NCI-H2081 (cell line): ENCODE data around the gene C5orf58.
A peak's percentile ranks its signal among the peaks of the same experiment; 100 is the strongest.

Experiments
- DNase-seq, 2 experiments: peaks; one replicate each; lab custom pipeline; 2025; lab: John Stamatoyannopoulos, UW

The C5orf58 gene

DNA sequence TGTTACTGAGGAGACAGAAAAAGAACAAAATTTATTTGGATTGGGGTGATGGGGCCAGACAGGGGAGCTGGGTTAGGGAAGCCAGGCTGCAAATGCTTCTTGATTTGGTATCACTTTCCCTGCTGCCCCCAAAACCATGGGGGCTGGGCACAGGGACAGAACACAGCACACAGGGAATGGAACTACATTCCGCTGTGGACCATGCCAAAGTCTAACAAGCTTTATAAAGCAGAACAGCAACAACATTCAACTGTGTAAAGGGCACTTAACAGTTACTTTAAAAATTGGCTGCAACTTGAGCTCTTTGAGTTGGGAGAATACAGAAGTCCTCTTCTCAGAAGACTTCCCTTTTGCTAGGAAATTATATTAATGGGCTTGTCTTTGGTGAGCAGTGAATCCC, 23.8 kb downstream of the C5orf58 start:
- no peak for DNase-seq

DNA sequence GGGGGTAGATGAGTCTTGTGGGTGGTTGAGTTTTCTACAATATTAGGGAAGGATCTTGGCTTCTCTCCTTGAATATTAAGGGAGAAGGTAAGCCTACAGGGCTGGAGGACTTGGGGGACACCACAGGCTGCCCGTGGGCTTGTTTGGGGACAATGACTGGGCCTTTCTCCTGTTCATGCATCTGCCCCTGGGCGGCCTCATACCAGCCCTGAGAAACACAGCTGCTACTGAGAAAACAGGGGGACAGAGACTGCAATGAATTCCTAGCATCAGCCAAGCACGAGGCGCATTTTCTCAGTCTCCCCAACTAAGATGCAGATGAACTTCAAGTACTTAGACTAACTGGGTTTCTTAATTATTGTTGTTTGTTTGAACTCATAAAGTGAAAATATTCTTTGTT, 24.6 kb downstream of the C5orf58 start:
- no peak for DNase-seq

DNA sequence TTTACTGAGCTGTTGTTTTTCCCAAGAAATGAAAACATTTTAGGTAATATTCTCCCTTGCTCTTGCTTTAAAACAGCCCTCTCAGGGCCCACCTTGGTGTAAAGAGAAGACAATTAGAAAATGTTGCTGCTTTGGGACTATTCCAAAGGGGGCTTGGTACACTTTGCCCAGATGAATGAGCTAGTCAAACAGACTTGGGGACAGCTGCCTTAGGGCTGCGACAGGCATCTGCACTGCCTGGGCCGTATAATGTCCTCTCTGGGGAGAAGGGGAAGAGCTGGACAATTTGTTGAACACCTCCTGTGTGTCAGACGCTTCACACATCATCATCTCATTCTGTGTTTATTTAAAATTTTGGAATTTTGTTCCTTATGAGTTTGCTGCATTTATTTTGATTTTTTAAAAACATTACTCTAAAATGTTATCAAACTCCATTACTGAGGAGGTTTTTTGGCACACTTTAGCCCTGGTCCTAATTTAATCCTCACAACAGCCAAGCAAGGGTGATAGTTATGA, 28.8 kb downstream of the C5orf58 start:
- no peak for DNase-seq

DNA sequence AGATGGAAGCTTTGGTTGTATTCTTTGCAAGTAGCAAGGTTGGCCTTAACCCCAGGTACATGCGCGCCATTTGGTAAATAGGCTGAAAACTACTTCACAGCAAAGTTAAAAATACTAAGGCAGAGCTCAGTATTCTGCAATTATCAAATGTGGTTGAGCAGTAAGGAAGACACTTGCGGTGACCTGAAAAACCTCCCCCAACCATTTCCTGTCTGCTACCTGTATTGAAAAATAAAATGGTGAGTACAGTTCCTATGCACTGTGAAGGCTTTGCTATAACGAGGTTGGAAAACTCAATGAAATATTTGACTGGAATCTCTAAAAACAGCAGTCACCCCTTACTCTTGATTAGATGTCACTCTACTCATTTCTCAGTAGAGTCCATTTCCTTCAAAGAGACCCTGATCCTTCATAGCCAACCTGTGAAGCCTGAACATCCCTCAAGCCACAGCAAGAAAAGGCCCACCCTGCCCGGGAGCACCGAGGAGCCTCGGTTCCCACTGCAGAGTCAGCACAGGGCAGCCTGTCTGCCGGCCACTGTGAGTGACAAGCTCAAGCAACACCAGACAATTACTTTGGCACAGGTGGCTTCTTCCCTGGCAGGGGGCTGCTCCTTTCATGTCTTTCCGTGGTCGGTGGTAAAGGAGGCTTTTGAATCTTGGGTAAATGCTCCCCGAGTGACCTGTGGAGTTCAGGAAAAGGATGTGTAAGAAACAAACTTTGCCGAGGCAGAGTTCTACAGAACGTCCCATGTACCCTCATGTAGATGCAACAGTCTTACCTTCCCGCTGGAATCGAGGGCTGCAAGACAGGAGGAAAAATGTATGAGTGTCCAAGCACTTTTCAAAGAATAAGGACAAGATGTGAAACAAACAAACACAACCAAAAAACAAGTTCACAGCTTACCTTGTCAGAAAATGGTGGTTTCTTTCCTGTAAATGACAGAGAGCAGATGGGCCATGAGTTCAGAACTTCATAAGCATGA, 29.6 kb downstream of the C5orf58 start:
- no peak for DNase-seq

DNA sequence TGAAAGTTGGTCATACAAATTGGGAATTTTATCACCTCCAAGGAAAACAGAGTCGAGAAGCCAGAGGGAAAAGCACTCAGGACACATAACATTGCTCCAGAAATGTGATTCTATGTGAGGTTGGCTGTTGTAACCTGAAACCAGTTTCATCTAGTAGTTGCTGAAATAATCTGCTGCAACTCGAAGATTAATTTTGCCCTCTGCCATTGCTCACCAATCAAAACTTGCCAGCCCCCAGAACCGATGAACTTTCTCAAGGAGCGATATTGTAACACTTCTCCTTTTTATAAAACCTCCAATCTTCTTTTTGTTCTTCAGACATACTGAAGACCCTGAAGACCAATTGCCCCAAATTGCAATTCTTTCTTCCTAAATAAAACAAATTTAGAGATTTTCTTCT, 31.1 kb downstream of the C5orf58 start:
- DNase-seq: no peak

DNA sequence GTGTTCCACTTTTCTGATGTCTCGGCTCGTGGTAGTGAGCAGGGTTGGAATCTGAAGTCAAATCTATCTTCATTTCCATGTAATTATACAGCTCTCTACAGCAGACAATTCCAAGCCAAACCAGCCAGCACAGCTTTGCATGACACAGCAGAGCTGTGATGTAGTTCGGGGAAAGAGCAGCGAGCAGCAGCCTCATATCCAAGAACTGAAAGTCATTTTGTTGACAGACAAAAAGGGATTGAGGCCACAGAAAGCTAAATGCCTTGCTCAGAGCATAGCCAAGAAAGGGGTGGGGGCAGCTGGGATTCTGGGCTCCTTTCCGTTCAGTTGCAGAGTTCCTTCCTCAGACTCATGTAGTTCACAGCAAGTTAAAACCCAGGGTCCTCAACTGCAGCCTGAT, 32.7 kb downstream of the C5orf58 start:
- DNase-seq: no peak

DNA sequence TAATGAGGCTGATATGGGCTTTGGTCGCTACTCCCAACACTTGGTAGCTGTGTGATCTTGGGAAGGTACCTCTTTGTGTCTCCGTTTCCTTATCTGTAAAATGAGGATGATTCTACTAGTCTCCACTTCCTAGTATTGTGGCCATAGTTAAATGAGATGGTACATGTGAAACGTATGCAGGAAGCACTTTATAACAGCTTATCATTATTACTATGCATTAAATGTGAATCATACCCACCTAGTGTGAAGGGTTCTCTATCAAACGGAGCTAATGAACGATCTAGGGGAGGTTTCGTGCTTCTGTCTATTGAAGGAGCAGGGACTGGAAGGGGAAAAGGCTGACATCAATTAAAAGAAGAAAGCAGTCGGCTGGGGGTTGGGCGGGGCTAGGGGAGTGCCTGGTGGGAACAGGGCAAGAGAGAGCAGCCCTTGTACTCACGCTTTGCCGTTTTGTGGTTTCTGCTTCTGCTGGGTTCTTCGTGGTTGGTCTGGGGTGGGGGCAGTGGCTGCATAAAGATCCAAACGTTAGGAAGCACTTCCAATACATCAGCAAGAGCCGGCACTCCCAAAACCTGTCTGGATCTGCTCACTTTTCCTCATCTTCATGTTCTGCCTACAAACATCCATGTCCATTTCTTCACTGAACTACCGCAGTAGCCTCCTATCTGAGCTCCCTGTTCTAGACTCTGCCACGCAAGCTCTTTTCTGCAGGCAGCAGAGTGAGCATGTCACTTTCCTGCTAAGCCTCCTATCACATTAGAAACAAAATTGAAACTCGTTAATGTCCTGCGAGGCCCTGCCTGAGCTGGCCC, 34.0 kb downstream of the C5orf58 start:
- DNase-seq: no peak

DNA sequence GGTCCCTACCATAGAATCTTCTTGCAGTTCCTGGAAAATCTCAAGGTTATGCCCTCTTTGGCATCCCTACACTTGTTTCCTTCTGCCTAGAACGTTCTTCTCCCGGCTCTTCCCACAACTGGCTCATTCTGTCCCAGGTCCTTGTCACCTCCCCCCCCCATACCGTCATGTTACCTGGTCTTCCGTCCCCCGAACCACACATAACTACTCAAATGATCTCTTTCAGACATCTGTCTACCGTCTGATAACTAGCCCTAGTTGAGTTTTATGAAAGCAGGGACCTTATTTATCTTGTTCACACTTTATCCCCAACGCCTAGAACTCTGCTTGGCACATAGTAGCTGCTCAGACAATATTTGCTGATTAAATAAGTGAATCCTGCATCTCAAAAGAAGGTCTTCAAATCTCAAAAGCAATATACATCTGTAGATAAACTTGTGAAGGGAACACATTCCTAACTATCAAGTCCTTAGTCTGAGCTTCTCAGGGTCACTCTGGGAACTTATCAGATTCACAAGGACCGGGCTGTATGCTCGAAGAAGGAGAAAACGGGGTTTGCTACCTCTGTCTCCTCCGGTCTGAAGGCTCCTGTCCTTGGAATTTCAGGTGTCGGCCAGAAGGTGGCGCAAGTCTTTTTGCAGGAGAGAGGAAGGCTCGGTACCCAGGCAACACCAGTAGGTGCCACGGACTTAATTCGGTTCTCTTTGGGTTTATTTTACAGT, 34.8 kb downstream of the C5orf58 start:
- peak; percentile 16 to 28 for DNase-seq

DNA sequence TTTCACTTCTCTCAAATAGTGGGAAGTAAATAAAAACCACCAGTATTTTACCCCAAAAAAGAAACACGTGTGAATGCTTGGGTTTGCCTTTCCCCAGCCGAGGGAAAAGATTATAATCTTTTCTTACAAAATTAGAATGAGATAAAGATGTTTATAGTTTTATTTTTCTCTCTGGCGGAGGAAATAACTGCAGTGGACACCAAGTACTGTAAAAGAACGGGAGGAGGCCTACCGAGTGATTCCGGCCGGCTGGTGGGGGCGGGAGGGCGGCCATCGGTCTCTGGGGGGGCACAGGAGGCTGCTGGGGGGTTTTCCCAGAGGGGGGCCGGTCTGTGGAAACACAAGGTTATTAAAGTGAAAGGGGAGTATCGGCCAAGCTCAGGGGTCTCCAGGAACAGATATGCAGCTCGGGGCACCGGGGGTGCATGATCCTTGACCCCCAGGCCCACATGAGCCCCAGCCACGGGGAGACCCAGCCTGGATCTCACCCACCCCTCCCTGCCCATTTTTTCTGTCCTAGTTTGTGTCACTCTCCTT, 35.4 kb downstream of the C5orf58 start:
- DNase-seq: no peak

DNA sequence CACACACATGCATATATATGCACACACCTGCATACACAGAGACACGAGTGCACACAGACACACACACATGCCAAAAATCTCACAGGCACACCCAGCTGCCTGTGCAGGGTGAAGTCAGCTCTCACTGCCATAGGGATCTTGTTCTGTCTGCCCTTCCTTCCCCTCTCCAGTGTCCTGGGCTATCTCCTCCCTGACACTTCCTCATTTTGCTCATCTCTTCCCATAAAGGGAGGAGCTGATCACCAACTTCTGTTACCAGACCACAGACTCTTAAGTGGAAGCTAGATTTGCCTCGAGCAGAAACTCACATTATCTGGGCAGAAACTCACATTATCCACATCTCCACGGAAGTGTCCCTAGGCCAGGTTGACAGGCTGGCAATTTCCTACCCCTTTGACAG, 36.1 kb downstream of the C5orf58 start:
- no peak for DNase-seq

DNA sequence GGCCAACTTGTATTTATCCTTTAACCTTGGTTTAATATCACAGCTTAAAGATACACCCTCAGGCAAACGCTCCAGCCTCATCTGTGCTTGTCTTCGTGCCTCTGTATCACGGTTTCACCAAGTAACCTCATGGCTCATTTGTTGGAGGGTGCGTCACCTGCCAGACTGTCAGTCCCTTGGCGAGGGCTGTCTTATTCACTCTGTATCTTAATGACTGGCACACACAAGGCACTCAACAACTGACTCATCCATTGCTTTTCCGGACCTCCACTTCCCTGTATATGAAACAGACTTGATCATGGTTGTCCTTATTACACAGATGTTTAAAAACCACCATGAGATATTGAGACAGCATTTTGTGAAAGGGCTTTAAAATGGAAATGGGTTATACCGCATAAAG, 36.8 kb downstream of the C5orf58 start:
- no peak for DNase-seq

DNA sequence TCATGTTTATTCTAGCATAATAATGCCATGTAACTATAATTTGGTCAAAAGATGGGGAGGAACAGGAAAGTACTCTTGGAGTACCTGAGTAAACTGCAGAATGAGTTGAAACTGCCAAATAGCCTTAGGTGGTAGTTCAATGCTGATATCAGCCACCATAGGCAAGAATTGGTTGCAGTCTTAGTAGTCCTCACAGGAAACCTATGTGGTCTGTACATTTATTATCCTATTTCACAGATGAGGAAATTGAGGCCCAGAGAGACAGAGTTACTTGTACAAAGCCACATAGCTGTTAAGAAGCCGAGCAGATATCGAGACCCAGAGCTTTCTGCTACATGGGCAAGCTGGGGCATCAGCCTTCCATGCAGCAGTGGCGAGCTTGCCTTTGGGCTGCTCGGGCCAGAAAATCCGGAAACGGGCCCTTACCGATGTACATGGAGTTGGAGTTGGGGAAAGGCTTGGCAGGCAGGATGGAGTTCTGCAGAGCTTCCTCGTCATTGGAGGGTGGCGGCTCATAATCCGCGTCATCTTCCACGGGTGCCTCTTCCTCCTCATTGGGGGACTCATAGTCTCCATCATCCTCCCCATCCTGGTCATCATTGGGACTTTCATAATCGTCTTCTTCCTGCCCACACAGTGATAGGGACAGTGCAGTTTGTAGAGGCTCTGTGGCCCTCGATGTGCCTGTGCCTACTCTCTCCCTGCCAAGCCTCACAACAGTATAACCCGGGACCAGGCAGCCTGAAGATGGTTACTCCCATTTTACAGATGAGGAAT, 37.7 kb downstream of the C5orf58 start:
- no peak for DNase-seq

DNA sequence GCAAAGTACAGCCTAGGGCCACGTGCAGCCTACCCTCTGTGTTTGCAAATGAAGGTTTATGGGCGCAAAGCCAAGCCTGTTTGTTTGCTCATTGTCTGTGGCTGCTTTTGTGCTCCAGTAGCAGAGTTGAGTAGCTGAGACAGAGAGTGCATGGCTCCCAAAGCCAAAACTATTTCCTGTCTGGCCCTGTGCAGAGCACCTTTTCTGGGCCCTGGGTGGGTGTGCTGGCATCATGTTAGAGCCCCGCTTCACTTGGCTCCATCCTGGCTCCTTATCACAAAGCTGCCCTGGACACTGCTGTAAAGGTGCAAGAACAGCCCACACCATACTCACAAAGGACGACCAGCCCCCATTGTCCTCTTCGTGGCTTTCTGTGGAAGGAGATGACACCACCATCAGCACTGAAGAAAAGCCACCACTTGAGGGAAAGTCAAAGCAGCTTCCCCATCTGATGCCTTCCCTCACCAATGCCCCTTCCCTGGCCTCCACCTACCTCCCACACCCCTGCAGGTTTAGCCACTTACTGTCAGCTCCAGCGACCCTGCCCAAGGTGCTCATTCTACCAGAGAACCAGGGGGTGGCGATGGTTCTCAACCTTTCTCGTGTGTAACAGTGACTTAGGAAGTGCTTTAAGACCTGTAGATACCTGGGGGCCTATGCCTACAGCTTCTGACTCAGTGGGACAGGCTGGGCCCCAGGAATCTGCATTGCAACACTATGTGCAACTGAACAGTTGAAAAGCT, 41.4 kb downstream of the C5orf58 start:
- no peak for DNase-seq

DNA sequence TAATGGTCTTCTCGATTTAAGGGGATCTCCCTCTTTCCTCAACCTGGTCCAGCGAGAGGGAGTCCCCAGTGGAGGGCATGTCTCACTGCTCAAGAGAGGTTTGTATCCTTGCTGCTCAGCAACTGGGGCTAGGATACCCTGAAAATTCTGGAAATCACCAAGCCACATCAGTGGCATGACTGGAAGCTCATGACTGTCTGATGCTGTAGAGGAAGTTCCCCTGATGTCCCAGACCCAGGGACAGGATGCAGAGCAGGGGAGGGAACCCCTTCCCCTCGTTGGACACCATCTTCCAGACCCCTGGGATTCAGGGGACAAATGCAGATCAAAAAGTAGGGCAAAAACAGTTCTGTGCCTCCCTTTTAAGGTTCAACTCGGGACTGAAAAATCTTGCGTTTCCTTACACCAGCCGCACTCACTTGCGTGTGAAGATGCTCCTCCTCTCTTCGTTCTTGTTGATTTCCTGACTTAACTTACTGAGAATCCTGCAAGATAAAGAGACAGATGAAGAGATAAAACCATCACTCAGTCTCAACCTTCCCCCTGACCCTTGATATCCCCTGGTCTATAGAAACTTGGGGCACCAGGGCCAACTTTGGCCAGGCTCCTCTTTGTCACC, 42.7 kb downstream of the C5orf58 start:
- DNase-seq: no peak

DNA sequence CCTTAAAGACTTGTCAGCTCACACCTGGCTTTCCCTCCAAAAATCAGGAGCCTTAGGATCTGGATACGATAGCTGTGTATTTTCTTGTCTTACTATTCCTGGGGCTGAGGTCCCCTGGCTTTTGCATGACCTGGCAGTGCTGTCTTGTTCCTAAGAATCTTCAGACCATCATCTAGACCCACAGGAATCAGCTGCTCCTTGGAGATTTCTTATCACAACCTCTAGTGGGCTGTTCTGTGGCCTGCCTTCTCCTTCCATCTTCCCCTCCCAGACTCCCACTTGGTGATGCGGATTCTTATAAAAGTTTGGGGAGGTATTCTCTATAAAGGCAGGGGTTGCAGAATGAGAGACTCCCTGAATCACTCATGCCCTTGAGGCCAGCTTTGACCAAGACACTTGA, 43.4 kb downstream of the C5orf58 start:
- DNase-seq: no peak

DNA sequence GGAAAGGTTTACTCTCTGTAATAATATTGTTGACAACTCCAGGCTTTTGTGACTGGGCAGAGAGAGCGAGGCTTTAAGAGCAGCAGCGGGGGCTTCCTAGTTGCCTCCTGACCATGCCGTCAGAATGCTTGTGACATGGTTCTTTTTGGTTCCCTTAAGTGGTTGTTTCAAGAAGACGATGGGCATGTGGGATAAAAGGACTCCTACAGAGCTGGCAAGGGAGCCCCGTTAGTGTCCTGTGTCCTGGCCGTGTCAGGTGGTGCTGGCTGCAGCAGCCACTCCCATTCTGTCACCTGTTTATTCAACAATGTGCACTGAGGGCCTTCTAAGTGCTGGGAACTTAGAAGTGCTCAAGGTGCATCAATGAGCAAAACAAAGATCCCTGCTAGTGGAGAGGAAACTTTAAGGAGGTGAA, 45.1 kb downstream of the C5orf58 start:
- no peak for DNase-seq

DNA sequence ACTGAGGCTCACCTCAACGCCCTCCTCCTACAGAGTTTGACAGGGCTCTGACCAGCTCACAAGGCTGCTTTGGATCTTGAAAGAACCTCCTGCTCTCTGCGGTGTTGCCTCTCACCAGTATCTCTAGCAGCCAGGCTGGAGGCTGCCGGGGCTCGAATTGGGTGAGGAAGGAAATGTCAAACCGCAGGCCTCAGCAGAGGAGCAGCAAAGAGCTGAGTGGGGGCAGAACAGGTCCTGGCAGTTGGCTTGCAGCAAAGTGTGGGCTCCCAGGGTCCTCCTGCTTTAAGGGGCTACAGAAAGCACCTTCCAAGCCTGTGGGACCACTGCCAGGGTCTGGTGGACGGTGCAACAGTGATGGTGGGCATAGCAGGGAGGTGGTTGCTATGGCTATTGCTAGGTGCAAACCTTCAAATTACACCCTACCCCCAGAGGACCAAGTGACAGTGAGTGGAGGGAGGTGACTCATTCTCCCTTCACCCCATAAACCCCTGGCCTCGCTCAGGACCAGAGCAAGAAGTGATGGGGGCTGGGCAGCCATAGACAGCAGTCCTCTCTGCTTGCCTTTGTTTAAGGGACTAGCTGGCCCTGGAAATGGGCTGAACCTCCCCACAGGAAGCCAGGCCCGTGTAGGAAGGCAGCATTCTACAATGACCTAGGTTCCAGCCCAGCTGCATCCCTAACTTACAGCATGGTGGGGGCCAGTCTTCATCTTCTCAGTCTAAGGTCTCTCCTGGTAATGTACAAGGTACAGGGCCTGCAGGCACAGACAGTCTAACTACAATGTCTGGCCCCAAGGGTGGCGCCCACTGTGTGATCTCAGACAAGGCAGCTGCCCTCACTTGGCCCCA, 46.0 kb downstream of the C5orf58 start:
- DNase-seq: no peak

DNA sequence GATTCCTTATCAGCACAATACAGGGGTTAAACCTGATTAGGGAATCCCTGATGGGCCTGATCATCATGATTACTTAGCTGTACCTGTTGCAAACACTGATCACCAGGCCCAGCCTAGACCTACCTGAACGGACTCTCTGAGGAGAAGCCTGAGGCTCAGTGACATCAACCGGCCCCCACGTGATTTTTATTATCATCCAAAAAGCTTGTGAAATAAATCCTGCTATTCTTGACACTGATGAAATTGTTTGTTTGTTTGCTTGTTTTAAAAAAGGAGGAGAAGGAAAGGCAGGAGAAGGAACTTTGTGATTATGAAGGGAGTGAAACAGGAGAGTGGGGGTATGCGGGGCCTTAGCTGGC, 46.7 kb downstream of the C5orf58 start:
- DNase-seq: no peak

DNA sequence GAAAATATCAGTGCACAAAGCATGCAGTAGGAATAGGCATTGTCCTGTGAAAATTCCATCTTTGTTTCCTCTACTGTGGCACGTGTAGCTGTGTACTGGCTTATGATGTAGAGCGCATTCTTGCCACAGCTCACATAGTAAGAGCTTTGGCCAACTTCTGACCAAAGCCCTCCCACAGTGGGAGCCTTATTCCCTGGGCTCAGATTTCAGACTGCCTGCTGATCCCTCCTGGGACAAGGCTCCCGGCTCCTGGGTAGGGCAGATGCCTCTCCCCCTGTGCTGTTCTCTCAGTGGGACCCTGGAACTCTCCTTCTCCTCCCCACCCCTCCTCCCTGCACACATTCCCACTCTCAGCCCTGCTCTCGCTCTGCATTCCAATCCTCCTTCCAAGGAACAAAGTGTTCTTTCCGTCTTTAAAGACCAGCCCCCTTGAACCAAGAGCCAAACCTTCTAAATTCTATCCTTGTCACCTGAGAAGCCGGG, 47.3 kb downstream of the C5orf58 start:
- no peak for DNase-seq
